ENCODE measurements around the gene HIPK2. TPM values are rescaled to one million over a fixed set of nuclear protein-coding genes. Genes with fewer than 3 reads are reported as not detected.

HIPK2 gene
- total RNA-seq, 1 donor from 2014 or later = 72.3 TPM

DNA sequence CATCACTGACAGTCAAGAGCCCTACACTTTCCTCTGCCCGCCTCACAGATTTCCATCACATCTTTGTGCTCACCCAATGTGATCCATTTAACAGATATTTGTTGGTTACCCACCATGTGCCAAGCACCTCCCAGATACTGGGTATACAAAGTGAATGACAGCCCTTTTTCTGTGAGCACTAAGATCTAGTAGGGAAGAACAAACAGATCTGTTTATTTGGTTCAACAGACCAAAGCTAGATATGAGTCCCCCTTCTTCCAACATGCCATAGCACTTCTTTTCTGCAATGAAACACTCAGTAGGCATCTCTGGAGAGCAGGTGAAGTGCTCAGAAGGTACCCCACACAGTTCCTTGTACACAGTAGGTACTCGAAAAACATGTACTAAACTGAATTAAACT is 101.4 kb downstream of the HIPK2 start:
- TF ChIP-seq, protein P1, sequence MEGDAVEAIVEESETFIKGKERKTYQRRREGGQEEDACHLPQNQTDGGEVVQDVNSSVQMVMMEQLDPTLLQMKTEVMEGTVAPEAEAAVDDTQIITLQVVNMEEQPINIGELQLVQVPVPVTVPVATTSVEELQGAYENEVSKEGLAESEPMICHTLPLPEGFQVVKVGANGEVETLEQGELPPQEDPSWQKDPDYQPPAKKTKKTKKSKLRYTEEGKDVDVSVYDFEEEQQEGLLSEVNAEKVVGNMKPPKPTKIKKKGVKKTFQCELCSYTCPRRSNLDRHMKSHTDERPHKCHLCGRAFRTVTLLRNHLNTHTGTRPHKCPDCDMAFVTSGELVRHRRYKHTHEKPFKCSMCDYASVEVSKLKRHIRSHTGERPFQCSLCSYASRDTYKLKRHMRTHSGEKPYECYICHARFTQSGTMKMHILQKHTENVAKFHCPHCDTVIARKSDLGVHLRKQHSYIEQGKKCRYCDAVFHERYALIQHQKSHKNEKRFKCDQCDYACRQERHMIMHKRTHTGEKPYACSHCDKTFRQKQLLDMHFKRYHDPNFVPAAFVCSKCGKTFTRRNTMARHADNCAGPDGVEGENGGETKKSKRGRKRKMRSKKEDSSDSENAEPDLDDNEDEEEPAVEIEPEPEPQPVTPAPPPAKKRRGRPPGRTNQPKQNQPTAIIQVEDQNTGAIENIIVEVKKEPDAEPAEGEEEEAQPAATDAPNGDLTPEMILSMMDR (IDR thresholded peaks at IDR 0.05) = no peak
- peaks cover 63% of the 10 kb centered on the region for H3K4me1 Mint-ChIP-seq (ENCODE audit: low read depth)
- H3K36me3 Mint-ChIP-seq (ENCODE audit: low read depth) = peaks cover 6% of the 10 kb centered on the region
- H3K27ac Mint-ChIP-seq (ENCODE audit: unreplicated experiment) = peak overlapping the region; percentile 63
- DNase-seq (ENCODE audit: low spot score) = no peak
- no peaks in the 10 kb centered on the region for H3K9me3 Mint-ChIP-seq (ENCODE audit: low read depth)
- no peak overlapping the region for H3K4me3 Mint-ChIP-seq (ENCODE audit: unreplicated experiment)
- H3K27me3 Mint-ChIP-seq (ENCODE audit: low read depth) = no peaks in the 10 kb centered on the region

DNA sequence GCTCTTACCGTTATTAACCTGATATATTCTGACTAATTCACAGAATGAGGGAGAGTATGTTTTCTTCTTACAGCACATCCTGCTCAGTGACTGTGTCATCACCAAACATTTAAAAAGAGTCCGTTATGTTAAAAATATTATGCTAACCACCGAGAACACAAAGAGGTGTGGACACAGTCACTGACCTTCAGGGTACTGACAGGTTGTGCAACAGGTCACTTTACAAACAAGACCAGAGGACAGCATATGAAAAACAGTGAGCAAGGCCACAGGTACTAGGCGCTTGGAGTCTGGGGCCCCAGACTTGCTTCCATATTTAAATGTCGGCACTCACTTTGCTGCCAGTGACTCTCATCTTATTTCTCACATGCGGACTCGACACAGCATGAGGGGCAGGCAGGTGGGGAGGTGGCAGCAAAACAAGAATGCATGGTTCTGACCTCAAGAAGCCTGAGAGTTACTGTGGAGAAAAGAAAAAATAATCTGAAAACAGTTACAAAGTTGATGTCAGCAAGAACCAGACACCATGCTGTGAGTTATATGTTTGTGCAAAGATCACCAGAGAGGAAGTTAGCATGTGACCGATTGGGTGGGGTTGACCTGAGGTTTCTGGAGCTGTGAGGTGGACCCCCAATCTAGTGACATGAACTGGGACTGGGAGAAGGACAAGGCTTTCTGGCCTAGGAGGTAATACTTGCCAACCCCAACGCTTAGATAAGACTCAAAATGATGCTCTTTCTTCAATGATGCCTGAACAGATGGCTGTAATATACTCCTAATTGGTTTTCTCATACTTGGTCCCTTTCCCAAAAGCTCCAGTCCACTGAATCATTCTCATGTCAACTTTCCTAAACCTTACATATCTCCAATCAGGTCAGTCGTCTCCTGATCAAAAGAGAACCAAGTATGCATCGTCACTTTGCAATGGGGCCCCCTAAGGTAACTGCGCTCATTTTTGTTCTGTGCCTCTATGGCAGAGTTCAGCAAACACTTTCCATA is 102.4 kb downstream of the HIPK2 start:
- H3K27ac Mint-ChIP-seq (ENCODE audit: unreplicated experiment) = peak overlapping the region; percentile 63
- TF ChIP-seq, protein P1 (IDR thresholded peaks at IDR 0.05) = no peak
- no peak for DNase-seq (ENCODE audit: low spot score)
- H3K36me3 Mint-ChIP-seq (ENCODE audit: low read depth) = peaks cover 6% of the 10 kb centered on the region
- no peaks in the 10 kb centered on the region for H3K9me3 Mint-ChIP-seq (ENCODE audit: low read depth)
- peaks cover 55% of the 10 kb centered on the region for H3K4me1 Mint-ChIP-seq (ENCODE audit: low read depth)
- H3K27me3 Mint-ChIP-seq (ENCODE audit: low read depth) = no peaks in the 10 kb centered on the region
- no peak overlapping the region for H3K4me3 Mint-ChIP-seq (ENCODE audit: unreplicated experiment)

- Mint-ChIP-seq H3K36me3 (ENCODE audit: low read depth) (peaks cover 6% of the 10 kb centered on the region), H3K9me3 (ENCODE audit: low read depth) (no peaks in the 10 kb centered on the region), H3K27ac (ENCODE audit: unreplicated experiment) (peak overlapping the region; percentile 63), H3K4me1 (ENCODE audit: low read depth) (peaks cover 49% of the 10 kb centered on the region), H3K4me3 (ENCODE audit: unreplicated experiment) (no peak overlapping the region), H3K27me3 (ENCODE audit: low read depth) (no peaks in the 10 kb centered on the region)
- TF ChIP-seq, protein P1 (IDR thresholded peaks at IDR 0.05) = no peak
- DNase-seq (ENCODE audit: low spot score) = no peak
These were observed 103.1 kb downstream of the HIPK2 start for GRCh38 chr7:139674752-139675126.

GRCh38 chr7:139674341-139674740 is 103.5 kb downstream of the HIPK2 start:
- Mint-ChIP-seq H3K36me3 (ENCODE audit: low read depth) (peaks cover 6% of the 10 kb centered on the region), H3K27me3 (ENCODE audit: low read depth) (no peaks in the 10 kb centered on the region), H3K4me1 (ENCODE audit: low read depth) (peaks cover 45% of the 10 kb centered on the region), H3K9me3 (ENCODE audit: low read depth) (no peaks in the 10 kb centered on the region), H3K4me3 (ENCODE audit: unreplicated experiment) (no peak overlapping the region), H3K27ac (ENCODE audit: unreplicated experiment) (peak overlapping the region; percentile 43)
- TF ChIP-seq, protein P1 (IDR thresholded peaks at IDR 0.05) = no peak
- no peak for DNase-seq (ENCODE audit: low spot score)

DNA sequence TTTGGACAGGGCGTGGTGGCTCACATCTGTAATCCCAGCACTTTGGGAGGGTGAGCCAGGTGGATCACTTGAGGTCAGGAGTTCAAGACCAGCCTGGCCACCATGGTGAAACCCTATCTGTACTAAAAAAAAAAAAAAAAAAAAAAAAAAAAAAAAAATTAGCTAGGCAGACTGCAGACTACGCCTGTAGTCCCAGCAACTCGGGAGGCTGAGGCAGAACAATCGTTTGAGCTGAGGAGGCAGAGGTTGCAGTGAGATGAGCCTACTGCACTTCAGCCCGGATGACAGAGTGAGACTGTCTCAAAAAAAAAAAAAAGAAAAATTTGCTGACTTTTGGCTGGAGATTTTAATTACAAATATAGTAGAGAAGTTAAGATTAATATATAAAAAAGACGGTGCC is 104.0 kb downstream of the HIPK2 start:
- Mint-ChIP-seq H3K4me1 (ENCODE audit: low read depth) (peaks cover 39% of the 10 kb centered on the region), H3K36me3 (ENCODE audit: low read depth) (peaks cover 6% of the 10 kb centered on the region), H3K4me3 (ENCODE audit: unreplicated experiment) (no peak overlapping the region), H3K27me3 (ENCODE audit: low read depth) (no peaks in the 10 kb centered on the region), H3K9me3 (ENCODE audit: low read depth) (no peaks in the 10 kb centered on the region), H3K27ac (ENCODE audit: unreplicated experiment) (peak overlapping the region; percentile 43)
- DNase-seq (ENCODE audit: low spot score) = no peak
- TF ChIP-seq, protein P1 (IDR thresholded peaks at IDR 0.05) = no peak
